HepG2 (cell line): ENCODE results near the gene C1orf35. TPM values are rescaled to one million over a fixed set of nuclear protein-coding genes. Genes with fewer than 3 reads are reported as not detected.

ENCODE experiments used
- ATAC-seq: fragments of 200-7000 bp; cut with Tn5 transposase; 3 replicates; pipeline ENCODE4 v1.9.1; 2020; ENCODE audit warnings: mild to moderate bottlenecking, moderate library complexity
- BruUV-seq: library from RNA; stranded (reverse); fragments of 400-500 nt; replicated peaks from 2 replicates; lab custom pipeline; 2021; lab: Mats Ljungman, UMichigan
- CTCF ChIA-PET: fragments of 300-600 bp; formaldehyde crosslinking; extraction: SDS; loops from one replicate; lab custom pipeline; 2021; ENCODE audit warnings: low total read pairs, inconsistent platforms, low intra/inter-chr PET ratio; lab: Yijun Ruan, JAX
- POLR2A ChIA-PET: fragments of 350-600 bp; sonication (Branson Sonifier 250); formaldehyde crosslinking; loops from one replicate; lab custom pipeline; 2020; ENCODE audit warnings: antibody characterized with exemption, inconsistent platforms; lab: Yijun Ruan, JAX
- DNase-seq: peaks from one replicate; pipeline ENCODE4 v3.0.0-alpha.2; 2015; ENCODE audit warnings: low spot score
- FAIRE-seq: peaks from 3 replicates; lab custom pipeline; 2011; peaks lifted over from hg19 to GRCh38; lab: Jason Lieb, UNC
- H2AFZ ChIP-seq: one replicate; pipeline ENCODE4 v1.6.1; 2011; ENCODE audit warnings: low read length, inconsistent platforms
- H3K27ac ChIP-seq: fragments of 300-600 bp; 3 replicates; pipeline ENCODE4 v1.8.0; 2011; ENCODE audit warnings: mixed run types, mild to moderate bottlenecking, mixed read lengths, low read length, inconsistent platforms; ENCODE audit not compliant: insufficient read depth; ENCODE audit errors: extremely low read length
- H3K27me3 ChIP-seq, 2 experiments: fragments of 200-600 bp in 1 of 2; 2 replicates in 1 of 2; 3 replicates in 1 of 2; pipeline versions ENCODE4 v1.6.0 to v1.8.0; 2011; ENCODE audit warnings: low read length in 2 of 2, mild to moderate bottlenecking in 2 of 2, moderate library complexity in 2 of 2, inconsistent platforms in 1 of 2; ENCODE audit not compliant: insufficient read depth in 2 of 2, control insufficient read depth in 1 of 2
- H3K36me3 ChIP-seq, 2 experiments: fragments of 200-600 bp in 1 of 2; replicated peaks in 1 of 2; 2 replicates in 1 of 2; 3 replicates in 1 of 2; pipeline versions ENCODE4 v1.5.1 to v1.8.0; 2011; ENCODE audit warnings: low read length in 2 of 2, inconsistent platforms in 1 of 2; ENCODE audit not compliant: insufficient read depth in 2 of 2, control insufficient read depth in 1 of 2
- H3K4me1 ChIP-seq: 2 replicates; pipeline ENCODE4 v1.5.1; 2012; ENCODE audit warnings: low read length, inconsistent platforms; ENCODE audit not compliant: insufficient read depth
- H3K4me2 ChIP-seq: 2 replicates; pipeline ENCODE4 v1.6.0; 2011; ENCODE audit warnings: low read depth, low read length, inconsistent platforms
- H3K4me3 ChIP-seq, 3 experiments: fragments of 200-600 bp in 1 of 3; sonication (generic), shearing (Covaris generic) in 1 of 3; replicated peaks in 1 of 3; 2 replicates each; pipeline ENCODE4 v1.5.1; 2011 to 2016; ENCODE audit warnings: low read length in 3 of 3, inconsistent platforms in 2 of 3, low read depth in 2 of 3, mild to moderate bottlenecking in 2 of 3, control low read depth in 1 of 3, mixed read lengths in 1 of 3; ENCODE audit not compliant: insufficient read depth in 1 of 3
- H3K79me2 ChIP-seq: one replicate; pipeline ENCODE4 v1.6.1; 2011; ENCODE audit warnings: low read length, inconsistent platforms; ENCODE audit not compliant: insufficient read depth
- H3K9ac ChIP-seq: 2 replicates; pipeline ENCODE4 v1.6.0; 2011; ENCODE audit warnings: mild to moderate bottlenecking, low read depth, low read length, inconsistent platforms; ENCODE audit not compliant: insufficient read depth
- H3K9me3 ChIP-seq: 2 replicates; pipeline ENCODE4 v1.5.1; 2012; ENCODE audit warnings: mild to moderate bottlenecking, low read length
- H4K20me1 ChIP-seq: 2 replicates; pipeline ENCODE4 v1.6.0; 2011; ENCODE audit warnings: inconsistent platforms, mild to moderate bottlenecking, low read length, moderate library complexity; ENCODE audit not compliant: insufficient read depth
- AGO2 ChIP-seq: fragments of 200-400 bp; formaldehyde crosslinking; optimal IDR thresholded peaks from 2 replicates; pipeline ENCODE3; 2017; ENCODE audit warnings: mild to moderate bottlenecking, low read depth, low read length, moderate library complexity
- CEBPB ChIP-seq: IDR thresholded peaks from 2 replicates; pipeline ENCODE4 v1.6.1; 2011; ENCODE audit warnings: low read depth, low read length, improper control_type of control experiment, borderline replicate concordance
- GRHL1 ChIP-seq: sonication (generic); formaldehyde crosslinking; conservative IDR thresholded peaks from 2 replicates; pipeline ENCODE4 v1.8.0; 2022; ENCODE audit warnings: missing genetic modification reagents
- HMGXB4 ChIP-seq, 2 experiments: sonication (generic) in 1 of 2; formaldehyde crosslinking in 1 of 2; IDR thresholded peaks; 2 replicates each; pipeline versions ENCODE4 v1.4.0 to v1.6.1; 2018 to 2020; ENCODE audit warnings: missing genetic modification reagents in 2 of 2, borderline replicate concordance in 1 of 2, low read depth in 1 of 2, mild to moderate bottlenecking in 1 of 2, missing biosample characterization in 1 of 2
- PHF8 ChIP-seq: sonication (generic); formaldehyde crosslinking; IDR thresholded peaks from 2 replicates; pipeline ENCODE4 v1.5.0; 2020; ENCODE audit warnings: missing genetic modification reagents
- POLR2A ChIP-seq, 2 experiments: IDR thresholded peaks; 2 replicates each; pipeline ENCODE4 v1.6.1; 2011; ENCODE audit warnings: low read depth in 2 of 2, low read length in 2 of 2, mild to moderate bottlenecking in 1 of 2, moderate library complexity in 1 of 2; ENCODE audit not compliant: insufficient read depth in 1 of 2
- POLR2AphosphoS2 ChIP-seq: IDR thresholded peaks from 2 replicates; pipeline ENCODE4 v1.6.1; 2011; ENCODE audit warnings: low read depth, low read length, improper control_type of control experiment
- RBFOX2 ChIP-seq: fragments of 200-400 bp; formaldehyde crosslinking; IDR thresholded peaks from 2 replicates; pipeline ENCODE4 v1.6.1; 2017; ENCODE audit warnings: low read depth, mild to moderate bottlenecking, low read length
- ZNF761 ChIP-seq: sonication (generic); formaldehyde crosslinking; conservative IDR thresholded peaks from 2 replicates; pipeline ENCODE4 v1.4.0; 2020; ENCODE audit warnings: mild to moderate bottlenecking, missing genetic modification reagents
- WGBS: methylation state at CpG from one replicate; pipeline ENCODE4 v1.1.6; 2017; ENCODE audit warnings: low lambda C conversion rate; 5-methylcytosine and 5-hydroxymethylcytosine counted together
- in situ Hi-C: cut with HindIII; loops from 2 replicates; pipeline ENCODE4 v1.10.0; 2017; ENCODE audit warnings: low pct_unique_long_range_greater_than_20kb; ENCODE audit not compliant: extremely low pct_ligation_motif_present
- intact Hi-C: fragments of 100-400 bp; cut with micrococcal nuclease; formaldehyde crosslinking; loops from one replicate; pipeline ENCODE4 v1.10.0; 2022; ENCODE audit not compliant: unreplicated experiment
- polyA plus RNA-seq, 8 experiments: library from polyadenylated mRNA; depleted of rRNA in 3 of 8; stranded (reverse) in 7 of 8; unstranded in 1 of 8; fragments of >200 nt; fragmentation: Illumina TruSeq in 4 of 8; extraction: Trizol in 4 of 8; gene quantifications; 2 replicates each; pipeline versions ENCODE4 v1.2.1 to v1.2.3, GENCODE V29; 2011 to 2016; ENCODE audit warnings: low read depth in 4 of 8, missing spikeins in 1 of 8, mixed read lengths in 1 of 8; ENCODE audit not compliant: insufficient read depth in 1 of 8
- total RNA-seq, 5 experiments: library from RNA; depleted of rRNA; stranded (reverse); fragments of >200 nt; fragmentation: Illumina TruSeq; extraction: Trizol; gene quantifications; 2 replicates each; pipeline ENCODE4 v1.2.3, GENCODE V29; 2016; ENCODE audit warnings: low read depth in 1 of 5

C1orf35 gene
- total and polyA plus RNA-seq, 2 of the 13 experiments (the other 11 are each of a cell fraction or from before 2014, with no cell fraction given): 8.1 to 19.3 TPM

- Histone ChIP-seq H3K9ac (no peak overlapping the region), H3K36me3 (peaks cover 11 to 64% of the 10 kb centered on the region in 2 experiments), H4K20me1 (peaks cover 100% of the 10 kb centered on the region), H3K27me3 (no peaks in the 10 kb centered on the region; a peak in 1 of 5 replicates), H2AFZ (no peak overlapping the region)
- DNase-seq: no peak
- no peak for FAIRE-seq
- CTCF ChIA-PET: no interaction called here
- WGBS: 93% methylated on average over 20 of the region's 21 CpGs
- TF ChIP-seq POLR2A (IDR thresholded peaks at IDR 0.05; ENCODE audit: insufficient read depth in 1 of 2, low read depth in 2 of 2, low read length in 2 of 2) (0 out of 4 replicates have a peak, but pooled peaks of 1 of the 2 experiments have one; percentile 4), HMGXB4 (CRISPR knock-in tag; IDR thresholded peaks at IDR 0.05; ENCODE audit: borderline replicate concordance in 1 of 2, low read depth in 1 of 2) (no peak), AGO2 (peak; percentile 44), CEBPB (peak; percentile 58; the same call in 1 of the 2 replicates), RBFOX2 (0 out of 2 replicates have a peak, but pooled peaks have one; percentile 11), GRHL1 (no peak), PHF8 (CRISPR knock-in tag) (no peak), ZNF761 (CRISPR knock-in tag) (no peak), POLR2AphosphoS2 (peak; percentile 70; the same call in 1 of the 2 replicates)
- TF ChIP-seq, all 625 proteins: peak for 5
- no peak for ATAC-seq
- in situ Hi-C loops (no loop called here), intact Hi-C loops (loop anchor here (10.0 kb wide), 1 partner anchor 1154 kb away; no protein-coding TSS in a partner anchor)
- H3K4me2 ChIP-seq: peak overlapping the region; percentile 5; the same call in 1 of the 2 replicates
- H3K9me3 ChIP-seq: peaks cover 16% of the 10 kb centered on the region
- H3K27ac ChIP-seq: no peak overlapping the region
- H3K4me1 ChIP-seq: peaks cover 74% of the 10 kb centered on the region
- POLR2A ChIA-PET: interaction anchor here (1.2 to 1.4 kb wide), 2 partner anchors 13 to 22 kb away, joined by 3 to 5 read pairs; no protein-coding TSS in a partner anchor
- no TSS peak for BruUV-seq
- H3K79me2 ChIP-seq: peaks cover 100% of the 10 kb centered on the region
- no peak overlapping the region for H3K4me3 ChIP-seq
Measured at GRCh38 chr1:228088586-228089498, 14.3 kb downstream of the C1orf35 start.
